GM19043 (cell line): ENCODE results near the gene TDRKH.
"Not testable (repeated sequence)": the region's sequence is repeated elsewhere in the genome, so short reads cannot be mapped to it uniquely, and the experiment has no call there.

ENCODE experiments used
- ATAC-seq: cut with Tn5 transposase; IDR thresholded peaks from one replicate; pipeline ENCODE4 v1.9.1; 2021; ENCODE audit warnings: low read depth; ENCODE audit not compliant: unreplicated experiment

Gene TDRKH

GRCh38 chr1:151803915-151804314 is 13.6 kb upstream of the TDRKH start:
- no peak for ATAC-seq

GRCh38 chr1:151803164-151803563 is 12.9 kb upstream of the TDRKH start:
- ATAC-seq, result no peak

DNA sequence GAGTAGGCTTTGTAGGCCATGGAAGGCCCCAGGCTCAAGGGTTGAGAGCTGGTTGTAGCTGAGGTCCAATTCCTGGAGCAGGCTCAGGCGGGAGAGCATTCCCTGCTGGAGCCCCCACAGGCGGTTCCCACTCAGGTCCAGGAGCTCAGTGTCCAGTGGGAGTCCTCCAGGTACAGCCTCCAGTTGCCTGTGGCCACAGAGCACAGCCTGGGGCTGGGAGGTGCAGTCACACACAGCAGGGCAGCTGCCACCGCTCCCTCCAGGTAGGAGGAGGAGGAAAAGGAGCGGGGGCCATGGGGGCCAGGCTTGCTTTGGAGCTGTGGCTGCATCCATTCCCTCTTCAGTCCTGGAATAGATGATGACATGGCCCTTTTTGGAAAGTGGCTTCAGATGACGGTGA is 12.1 kb upstream of the TDRKH start:
- ATAC-seq, result no peak

DNA sequence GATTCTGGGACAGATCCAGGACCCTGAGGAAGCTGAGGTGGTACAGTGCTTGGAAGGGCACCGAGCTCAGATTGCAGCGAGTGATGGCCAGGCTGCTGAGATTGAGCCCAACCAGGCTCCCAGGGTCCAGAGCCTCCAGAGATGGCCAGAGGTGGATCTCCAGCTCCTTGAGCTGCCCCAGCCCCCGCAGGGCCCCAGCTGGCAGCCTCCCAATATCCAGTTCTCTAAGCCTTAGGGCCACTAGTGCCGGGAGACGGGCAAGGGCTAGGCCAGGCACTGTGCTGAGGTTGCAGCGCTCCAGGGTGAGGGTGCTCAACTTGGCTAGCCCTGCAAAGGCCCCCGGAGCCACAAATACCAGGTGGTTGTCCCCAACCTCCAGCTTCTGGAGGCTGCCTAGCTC is 11.5 kb upstream of the TDRKH start:
- no peak for ATAC-seq

DNA sequence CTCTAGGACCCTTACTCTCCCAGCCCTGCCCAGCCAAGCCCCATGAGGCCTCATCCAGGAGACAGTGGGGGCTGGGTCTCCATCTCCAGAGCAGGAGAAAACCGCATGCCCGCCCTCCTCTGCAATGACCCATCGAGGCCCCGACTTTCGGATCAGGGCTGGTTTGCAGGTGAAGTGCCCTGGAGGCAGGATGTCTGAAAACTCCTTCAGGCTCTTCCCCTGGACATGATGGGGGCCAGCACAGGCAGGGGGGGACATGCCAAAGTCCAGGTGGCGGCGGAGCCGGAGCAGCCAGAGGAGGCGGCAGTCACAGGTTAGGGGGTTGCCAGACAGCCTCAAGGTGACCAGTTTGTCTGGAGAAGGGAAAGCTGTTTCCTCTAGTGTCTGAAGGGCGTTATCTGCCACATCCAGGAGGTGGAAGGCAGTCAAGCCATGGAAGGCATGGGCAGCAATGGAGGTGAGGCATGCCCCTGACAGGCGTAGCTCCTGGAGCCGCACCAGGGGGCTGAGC is 11.1 kb upstream of the TDRKH start:
- ATAC-seq, result no peak

GRCh38 chr1:151800830-151801229 is 10.5 kb upstream of the TDRKH start:
- no peak for ATAC-seq

DNA sequence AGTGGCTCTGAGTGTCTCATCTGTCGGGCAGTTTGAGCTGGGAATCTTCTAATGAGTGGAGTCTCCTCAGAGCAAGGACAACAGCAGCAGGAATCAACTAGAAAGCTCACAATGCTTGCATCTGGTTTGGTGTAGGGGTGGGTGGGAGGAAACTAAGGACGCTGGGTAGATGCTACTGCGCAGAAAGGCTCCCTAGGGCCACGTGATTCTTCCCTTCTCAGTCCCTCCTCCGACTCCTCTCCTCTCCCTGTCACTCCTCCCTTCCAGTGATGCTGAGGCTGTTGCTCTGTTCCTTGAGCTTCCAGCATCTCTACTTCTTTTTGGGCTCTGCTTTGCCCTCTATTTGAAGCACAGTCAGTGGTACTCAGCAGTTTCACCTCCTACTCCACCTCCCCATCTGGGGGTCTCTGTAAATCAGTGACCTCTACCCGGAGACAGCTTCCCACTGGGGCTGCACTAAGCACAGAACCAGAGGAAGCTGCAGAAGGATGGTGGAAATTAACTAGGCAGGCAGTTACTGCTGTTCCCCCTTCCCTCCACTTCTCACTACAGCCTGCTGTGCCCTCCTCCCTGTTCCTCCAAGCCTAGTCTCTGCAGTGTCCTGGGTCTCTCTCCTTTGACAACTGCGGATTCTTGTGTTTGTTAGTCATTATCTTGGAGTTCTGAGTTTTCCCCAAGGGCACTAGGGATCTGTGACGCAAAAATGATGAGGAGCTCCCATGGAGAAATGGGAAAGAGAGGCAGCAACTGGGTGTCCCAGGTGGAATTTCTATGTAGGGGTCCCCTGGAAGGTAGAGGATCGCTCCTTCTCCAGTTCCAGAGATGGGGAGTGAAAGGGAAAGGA is 9.1 kb upstream of the TDRKH start:
- ATAC-seq, result no peak

- no peak for ATAC-seq
Observed at GRCh38 chr1:151798571-151798970, 8.3 kb upstream of the TDRKH start.

DNA sequence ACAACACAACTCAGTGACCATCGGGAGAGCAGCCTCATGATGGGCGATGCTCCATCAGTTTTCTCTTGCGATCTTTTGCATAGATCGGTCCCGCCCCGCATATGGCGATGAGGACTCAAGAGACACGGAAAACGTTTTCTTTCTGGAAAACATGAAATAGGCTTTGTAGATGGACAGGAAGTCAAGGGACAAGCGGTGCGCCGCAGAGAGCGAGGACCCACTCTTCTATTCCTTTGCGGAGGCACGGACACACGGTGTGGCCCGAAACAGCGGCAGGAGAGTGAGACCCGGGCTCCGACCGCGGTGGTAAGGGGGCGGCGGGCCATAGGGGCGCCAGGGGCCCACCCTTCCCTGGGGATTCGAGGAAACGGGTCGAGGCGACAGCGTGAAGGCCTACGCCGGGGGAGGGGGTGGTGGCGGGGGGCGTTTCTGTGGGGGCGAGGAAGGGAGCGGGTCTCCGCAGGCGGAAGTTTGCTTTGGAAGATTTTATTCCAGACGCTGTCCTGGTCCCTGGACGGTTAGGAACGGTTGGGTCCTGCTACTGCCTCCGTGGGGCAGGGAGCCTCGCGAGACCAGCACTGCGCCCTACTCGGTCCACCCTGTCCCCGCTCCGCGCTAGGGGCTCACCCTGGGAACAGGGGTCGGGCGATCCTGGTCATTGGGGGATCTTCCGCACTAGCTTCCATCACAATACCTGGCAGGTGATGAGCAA is 796 bp upstream of the TDRKH start:
- no peak for ATAC-seq

- no peak for ATAC-seq
Observed at GRCh38 chr1:151787689-151788088, 2.6 kb downstream of the TDRKH start.

DNA sequence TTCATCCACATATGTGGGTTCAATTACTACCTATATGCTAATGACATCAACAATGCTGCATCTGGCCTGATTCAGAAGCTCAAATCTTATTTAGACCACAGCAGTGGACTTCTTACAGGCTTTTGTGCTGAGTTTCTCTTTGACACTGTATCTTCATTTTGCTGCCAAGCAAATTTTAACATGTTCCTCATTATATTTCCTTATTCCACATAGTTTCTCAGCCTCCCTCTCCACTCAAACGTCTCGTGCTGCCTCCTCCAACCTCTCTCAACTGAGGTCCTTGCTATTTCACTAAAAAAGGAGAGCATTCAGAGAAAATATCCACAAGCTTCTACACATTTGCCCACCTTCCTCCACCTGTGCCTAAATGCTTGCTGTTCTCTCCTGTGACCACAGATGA is 6.5 kb downstream of the TDRKH start:
- ATAC-seq, result no peak

DNA sequence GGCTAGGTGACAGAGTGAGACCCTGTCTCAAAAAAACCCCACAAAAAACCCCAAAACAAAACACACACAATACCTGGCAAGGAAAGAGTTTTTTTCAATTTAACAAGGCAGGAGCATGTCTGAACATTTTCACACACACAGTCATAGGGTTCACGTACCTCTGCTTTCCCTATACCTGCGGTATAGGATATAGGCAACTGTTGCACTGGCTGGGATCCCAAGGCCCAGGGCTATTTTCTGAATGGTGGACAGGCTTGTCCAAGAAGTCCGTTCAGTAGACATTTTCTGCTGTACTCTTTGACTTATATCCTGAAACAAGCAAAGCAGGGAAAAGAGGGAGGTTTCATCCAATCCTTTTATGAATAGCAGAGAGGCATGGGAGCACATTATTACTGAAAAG is 7.6 kb downstream of the TDRKH start:
- no peak for ATAC-seq

DNA sequence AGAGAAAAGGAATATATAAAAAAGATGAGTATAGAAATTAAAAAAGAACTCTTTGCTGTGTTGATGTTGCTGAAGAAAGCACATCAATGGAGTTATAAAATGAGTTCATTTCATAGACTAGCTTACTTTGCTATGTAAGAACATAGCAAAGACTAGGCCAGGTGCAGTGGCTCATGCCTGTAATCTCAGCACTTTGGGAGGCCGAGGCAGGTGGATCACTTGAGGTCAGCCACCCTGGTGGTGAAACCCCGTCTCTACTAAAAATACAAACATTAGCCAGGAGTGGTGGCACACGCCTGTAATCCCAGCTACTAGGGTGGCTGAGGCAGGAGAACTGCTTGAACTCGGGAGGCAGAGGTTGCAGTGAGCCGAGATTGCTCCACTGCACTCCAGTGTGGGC is 8.3 kb downstream of the TDRKH start:
- not testable (repeated sequence) for ATAC-seq

- not testable (repeated sequence) for ATAC-seq
Observed at GRCh38 chr1:151780736-151781135, 9.6 kb downstream of the TDRKH start.

- no peak for ATAC-seq
Observed at GRCh38 chr1:151779852-151780251, 10.4 kb downstream of the TDRKH start.

DNA sequence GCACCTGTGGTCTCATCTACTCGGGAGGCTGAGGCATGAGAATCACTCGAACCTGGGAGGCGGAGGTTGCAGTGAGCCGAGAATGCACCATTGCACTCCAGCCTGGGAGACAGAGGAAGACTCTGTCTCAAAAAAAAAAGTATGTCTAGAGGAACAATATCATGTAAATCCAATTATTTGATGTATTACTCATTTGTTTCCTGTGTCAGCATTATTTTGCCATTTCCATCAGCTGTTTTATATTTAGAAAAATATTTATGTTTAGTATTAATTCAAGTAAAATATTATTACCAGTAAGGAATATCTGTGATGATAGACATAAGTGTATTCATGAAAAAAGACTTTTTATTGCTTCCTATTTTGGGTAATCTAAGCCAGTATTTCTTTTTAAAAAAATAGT is 13.0 kb downstream of the TDRKH start:
- ATAC-seq, result no peak

DNA sequence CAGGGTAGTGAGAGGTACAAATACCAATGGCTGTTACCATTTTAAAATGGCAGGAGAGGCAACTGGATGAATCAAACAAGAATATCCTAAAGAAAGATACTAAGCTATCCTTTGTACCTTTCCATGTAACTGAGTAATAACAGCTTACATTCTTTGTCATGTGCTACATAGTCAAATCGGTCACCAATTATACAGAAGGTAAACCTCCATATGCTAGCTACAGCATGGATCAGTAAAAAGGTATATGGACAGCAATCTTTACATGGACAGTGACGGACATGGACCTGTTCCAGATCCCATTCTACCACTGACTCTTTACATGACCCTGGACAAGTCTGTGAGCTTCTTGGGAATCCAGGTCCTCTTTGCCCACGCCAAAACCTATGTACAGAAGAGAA is 13.6 kb downstream of the TDRKH start:
- ATAC-seq, result no peak

GRCh38 chr1:151775894-151776664 is 14.2 kb downstream of the TDRKH start:
- no peak for ATAC-seq

DNA sequence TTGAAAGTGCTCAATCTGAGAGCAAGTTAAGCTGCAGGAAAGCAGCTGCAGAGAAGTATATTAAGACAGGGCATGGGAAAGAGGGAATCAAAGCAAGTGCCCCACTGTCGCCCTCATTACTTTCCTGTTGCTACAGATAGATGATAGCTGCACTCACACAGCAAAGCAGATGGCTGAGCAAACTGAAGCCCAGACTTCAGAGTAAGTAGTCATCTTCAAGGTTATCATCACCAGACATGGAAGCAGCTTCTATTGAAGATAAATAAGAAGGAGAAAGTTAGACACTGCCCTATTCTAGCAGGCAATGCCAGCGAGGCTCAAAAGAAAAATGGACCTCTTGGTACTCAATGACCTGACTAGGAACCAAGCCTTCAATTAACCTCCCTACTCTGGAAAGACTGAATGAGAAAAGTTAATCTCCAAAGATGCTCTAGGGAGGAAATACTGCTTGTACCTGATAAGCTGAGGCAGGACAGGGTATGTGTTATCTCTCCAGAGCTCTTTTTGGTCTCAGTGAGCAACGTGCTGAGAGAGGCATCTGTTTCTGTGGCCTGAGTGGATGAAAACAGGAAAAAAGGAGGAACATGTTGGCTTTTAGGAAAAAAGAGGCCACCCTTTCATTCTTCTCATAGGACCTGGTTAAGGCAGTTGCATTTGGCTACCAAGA is 15.9 kb downstream of the TDRKH start:
- ATAC-seq, result no peak

DNA sequence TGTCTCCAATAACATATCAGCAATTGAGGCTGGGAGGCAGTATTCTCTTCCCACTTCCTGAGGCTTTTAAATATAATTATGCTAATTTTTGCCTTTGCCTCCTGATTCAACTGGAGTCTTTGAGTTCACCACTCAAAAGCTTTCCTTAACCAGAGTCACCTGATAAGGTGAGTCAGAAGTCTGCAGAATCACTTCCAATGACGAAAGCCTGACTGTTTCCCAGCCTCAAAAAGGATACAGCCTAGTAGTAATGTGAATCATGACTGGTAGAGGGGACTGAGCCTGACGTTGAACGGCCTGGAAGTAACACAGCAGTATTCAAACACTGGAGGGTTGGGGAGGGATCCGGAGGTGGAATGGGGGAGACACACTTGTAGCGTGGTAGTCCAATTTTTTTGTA is 16.6 kb downstream of the TDRKH start:
- no peak for ATAC-seq

DNA sequence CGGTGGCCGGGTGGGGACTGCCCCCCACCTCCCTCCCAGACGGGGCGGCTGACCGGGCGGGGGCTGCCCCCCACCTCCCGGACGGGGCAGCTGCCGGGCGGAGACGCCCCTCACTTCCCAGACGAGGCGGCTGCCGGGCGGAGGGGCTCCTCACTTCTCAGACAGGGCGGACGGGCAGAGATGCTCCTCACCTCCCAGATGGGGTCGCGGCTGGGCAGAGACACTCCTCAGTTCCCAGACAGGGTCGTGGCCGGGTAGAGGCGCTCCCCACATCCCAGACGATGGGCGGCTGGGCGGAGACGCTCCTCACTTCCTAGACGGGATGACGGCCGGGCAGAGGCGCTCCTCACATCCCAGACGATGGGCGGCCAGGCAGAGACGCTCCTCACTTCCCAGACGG is 21.0 kb downstream of the TDRKH start:
- ATAC-seq, result not testable (repeated sequence)
